NCI-H2196 (cell line): ENCODE data around the gene TUFM.
"Not testable (repeated sequence)": the region's sequence is repeated elsewhere in the genome, so short reads cannot be mapped to it uniquely, and the experiment has no call there.

ENCODE experiments used
- DNase-seq: peaks from one replicate; lab custom pipeline; 2025; ENCODE audit not compliant: unreplicated experiment; lab: John Stamatoyannopoulos, UW

TUFM gene

DNA sequence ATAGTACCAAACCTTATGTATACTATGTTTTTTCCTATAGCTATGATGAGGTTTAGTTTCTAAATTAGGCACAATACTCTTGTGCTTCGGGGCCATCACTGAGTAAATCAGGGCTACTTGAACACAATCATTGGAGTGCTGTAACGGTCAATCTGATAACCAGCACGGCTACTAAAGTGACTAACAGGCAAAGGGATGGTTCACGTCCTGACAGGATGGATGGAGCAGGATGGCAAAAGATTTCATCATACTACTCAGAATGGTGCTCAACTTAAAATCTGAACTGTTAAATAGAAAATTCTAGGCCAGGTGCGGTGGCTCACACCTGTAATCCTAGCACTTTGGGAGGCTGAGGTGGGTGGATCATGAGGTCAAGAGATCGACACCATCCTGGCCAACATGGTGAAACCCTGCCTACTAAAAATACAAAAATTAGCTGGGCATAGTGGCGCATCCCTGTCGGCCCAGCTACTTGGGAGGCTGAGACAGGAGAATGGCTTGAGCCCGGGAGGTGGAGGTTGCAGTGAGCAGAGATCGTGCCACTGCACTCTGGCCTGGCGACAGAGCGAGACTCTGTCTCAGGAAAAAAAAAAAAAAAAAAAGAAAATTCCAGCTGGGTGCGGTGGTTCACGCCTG is 7.0 kb downstream of the TUFM start:
- DNase-seq: no peak

DNA sequence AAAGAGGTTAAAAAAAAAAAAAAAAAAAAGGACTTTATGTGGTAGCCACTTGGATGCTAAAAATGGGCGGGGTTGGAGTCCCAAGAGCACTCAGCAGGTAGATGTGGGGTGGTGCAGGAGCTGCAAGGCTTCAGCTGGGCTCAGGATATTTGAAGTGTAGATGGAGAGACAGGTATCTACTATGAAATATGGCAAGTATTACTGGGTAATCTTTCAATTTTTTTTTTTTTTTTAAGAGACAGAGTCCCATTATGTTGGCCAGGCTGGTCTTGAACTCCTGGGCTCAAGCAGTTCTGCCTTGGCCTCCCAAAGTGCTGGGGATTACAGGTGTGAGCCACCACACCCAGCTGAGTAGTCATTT is 7.6 kb downstream of the TUFM start:
- no peak for DNase-seq

DNA sequence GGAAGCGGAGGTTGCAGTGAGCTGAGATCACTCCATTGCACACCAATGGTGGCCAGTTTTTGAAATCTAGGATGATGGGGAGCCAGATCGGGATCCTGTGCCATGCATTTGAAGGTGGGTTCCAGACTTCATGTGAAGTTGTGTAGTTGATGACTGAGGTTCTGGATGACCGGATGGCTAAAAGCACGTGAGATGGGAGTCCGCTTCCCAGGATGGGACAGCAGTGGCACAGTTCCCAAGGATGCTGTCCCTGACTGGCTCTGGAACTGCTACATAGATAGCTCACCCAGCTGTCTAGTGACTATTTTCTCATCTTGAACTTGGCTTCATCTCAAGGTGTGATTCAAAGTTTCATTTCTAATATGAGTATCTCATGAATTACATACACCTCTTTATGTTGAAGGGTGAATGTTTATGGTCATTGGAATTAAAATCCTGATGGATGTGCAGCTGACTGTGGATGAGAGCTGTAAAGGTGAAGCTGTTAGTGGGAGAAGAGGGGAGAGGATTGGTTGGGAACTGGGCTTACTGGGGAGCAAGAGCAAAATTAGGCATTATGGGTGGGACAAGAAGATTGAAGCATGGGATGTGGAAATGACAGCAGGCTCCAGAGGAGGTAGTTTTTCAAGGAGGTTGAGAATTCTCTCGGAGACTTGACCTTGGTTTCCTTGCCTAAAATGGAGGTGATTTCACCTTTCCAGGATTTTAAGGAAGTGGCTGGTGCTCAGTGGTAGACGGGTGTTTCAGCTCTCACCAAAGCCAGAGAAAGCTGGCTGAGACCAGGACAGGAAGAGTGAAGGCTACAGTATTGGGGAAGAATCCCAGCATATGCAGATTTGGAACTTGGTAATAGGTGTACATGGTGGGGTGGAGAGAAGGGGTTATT is 8.2 kb downstream of the TUFM start:
- no peak for DNase-seq

DNA sequence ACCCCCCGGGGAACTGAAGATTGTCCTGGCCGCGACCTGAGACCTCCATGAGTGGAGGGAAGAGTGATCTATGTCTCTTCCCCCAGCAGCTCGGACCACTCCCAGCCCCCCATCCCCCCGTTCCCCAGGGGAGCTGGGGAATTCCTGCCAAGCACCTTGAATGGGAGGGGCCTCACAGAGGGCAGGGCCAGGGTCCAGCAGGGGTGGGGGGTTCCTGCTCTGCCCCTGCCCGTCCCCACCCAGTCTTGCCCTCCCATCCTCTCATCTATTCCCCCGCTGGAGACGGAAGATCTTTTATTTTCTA is 9.4 kb downstream of the TUFM start:
- DNase-seq: no peak

DNA sequence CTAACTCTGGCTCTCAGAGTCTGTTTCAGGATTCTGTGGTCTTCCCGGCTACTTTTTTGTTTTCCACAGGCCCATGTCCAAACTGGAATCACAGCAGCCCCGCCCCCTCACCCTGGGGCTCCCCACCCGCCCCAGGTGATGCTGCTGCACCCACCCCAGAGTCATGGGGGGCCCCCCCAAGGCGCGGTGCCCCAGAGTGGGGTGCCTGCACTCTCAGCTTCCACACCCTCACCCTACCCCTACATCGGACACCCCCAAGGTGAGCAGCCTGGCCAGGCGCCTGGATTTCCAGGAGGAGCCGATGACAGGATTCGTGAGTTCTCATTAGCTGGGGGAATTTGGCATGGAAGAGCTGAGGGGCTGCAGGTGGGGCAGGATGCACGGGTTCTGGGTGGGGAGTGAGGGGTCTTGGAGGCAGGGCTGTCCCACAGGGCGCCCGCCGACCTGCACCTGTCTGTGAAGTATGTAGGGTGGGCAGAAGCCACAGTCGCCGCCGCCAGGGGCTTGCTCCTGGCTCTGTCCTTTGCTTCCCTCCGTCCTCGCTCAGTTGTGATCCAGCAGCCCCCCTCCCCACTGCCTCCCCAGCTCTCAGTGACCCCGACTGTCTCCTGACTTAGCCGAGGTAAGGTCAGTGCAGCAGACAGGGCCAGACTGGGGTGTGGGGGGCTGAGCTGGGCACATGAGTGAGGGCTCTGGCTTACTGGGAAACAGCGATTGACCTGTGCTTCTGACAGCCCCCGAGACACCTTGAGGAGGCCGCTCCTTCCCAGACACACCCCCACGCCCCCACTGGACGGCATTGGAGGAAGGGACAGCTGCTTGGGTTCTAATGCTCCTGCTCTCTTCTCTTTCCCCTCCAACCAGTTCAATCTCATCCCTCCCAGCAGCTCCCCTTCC is 10.0 kb downstream of the TUFM start:
- DNase-seq: no peak

DNA sequence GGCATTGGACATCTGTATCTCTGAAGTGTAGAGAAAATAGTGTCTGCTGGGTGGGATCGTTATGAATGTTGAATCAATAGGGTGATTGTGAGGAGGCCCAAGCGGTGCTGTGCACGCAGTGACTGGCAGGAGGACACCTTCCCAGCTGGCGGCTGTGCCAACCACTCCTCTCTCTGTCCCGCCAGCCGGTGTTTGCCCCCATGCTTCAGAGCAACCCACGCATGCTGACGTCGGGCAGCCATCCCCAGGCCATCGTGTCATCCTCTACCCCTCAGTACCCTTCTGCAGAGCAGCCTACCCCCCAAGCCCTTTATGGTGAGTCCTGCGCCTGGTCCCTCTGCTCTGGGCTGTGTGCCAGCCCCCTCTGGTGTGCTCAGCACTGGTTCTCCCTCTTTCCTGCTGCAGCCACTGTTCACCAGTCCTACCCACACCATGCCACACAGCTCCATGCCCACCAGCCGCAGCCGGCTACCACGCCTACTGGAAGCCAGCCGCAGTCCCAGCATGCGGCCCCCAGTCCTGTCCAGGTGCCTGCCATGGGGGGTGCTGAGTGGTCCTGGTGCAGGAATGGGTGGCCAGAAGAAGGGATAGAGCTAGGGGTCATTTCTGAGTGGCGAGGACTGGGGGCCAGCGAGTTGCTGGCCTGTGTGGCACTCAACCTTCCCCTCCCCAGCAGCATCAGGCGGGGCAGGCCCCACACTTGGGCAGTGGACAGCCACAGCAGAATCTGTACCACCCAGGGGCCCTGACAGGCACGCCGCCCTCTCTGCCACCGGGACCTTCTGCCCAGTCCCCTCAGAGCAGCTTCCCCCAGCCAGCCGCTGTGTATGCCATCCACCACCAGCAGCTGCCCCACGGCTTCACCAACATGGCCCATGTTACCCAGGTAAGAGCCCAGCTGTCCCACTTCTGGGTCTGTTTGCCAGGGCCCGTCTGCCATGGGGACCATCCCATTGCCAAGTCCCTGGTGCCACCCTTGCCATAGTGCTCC is 11.0 kb downstream of the TUFM start:
- no peak for DNase-seq

DNA sequence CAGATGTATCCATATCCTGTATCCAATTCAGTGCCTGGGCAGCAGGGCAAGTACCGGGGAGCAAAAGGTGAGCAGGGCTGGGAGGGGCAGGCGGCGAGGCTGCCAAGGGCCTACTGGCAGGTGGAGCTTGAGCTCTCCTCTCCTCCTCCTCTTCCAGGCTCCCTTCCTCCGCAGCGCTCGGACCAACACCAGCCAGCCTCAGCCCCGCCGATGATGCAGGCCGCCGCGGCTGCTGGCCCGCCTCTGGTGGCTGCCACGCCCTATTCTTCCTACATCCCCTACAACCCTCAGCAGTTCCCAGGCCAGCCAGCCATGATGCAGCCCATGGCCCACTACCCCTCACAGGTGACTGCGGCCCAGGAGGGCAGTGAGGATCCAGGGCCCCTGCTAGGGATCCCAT is 11.8 kb downstream of the TUFM start:
- DNase-seq: no peak

DNA sequence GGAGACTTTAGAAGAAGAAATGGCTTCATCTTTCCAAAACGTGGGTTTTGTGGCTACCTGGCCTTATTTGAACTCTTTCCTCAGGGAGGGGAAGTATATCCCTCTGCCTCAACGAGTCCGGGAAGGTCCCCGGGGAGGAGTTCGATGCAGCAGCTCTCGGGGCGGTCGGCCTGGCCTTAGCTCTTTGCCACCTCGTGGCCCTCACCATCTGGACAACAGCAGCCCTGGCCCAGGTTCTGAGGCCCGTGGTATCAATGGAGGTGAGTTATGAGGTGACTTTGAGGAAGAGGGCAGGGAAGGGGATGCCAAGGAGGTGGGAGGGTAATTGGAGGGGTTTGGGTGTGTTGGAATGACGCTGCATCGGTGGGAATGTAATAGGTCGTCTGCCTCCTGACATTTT is 15.6 kb downstream of the TUFM start:
- no peak for DNase-seq

DNA sequence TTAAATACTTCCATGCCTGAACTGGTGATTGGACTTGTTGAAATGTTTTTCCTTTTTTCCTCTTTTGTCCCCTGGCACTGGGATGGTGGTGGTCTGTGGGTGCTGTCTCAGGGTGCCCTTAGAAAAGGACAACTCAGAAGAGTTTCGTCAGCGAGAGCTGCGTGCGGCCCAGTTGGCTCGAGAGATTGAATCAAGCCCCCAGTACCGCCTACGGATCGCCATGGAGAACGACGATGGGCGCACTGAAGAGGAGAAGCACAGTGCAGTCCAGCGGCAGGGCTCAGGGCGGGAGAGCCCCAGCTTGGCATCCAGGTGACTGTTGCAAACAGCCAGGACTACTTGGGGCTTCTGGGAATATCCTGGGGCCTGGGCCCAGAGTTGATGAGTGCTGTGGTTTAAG is 16.4 kb downstream of the TUFM start:
- DNase-seq: no peak

DNA sequence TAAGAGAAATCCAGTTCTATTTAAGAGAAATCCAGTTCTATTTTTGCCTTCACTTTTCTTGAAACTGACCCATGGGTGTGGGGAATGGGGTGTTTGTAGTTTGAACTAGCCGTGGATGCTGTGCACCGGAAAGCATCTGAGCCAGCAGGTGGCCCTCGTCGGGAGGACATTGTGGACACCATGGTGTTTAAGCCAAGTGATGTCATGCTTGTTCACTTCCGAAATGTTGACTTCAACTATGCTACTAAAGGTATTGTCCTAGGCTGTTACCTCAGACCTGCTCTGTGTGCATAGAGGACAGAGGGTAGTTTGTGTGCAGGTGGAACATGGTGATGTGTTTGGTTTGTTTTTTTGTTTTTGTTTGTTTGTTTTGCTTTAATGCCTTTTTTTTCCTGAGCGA is 20.0 kb downstream of the TUFM start:
- DNase-seq: no peak

DNA sequence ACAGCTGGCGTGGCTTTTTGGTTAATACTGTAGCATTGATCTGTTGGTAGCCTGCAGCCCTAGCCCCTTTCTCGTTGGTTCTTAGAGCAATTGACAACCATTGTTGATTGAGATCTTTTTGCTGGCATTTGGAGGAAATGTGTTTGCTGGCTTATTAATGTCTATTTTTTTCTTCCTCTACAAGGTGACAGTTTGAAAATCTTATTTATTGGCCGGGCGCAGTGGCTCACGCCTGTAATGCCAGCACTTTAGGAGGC is 21.5 kb downstream of the TUFM start:
- no peak for DNase-seq

DNA sequence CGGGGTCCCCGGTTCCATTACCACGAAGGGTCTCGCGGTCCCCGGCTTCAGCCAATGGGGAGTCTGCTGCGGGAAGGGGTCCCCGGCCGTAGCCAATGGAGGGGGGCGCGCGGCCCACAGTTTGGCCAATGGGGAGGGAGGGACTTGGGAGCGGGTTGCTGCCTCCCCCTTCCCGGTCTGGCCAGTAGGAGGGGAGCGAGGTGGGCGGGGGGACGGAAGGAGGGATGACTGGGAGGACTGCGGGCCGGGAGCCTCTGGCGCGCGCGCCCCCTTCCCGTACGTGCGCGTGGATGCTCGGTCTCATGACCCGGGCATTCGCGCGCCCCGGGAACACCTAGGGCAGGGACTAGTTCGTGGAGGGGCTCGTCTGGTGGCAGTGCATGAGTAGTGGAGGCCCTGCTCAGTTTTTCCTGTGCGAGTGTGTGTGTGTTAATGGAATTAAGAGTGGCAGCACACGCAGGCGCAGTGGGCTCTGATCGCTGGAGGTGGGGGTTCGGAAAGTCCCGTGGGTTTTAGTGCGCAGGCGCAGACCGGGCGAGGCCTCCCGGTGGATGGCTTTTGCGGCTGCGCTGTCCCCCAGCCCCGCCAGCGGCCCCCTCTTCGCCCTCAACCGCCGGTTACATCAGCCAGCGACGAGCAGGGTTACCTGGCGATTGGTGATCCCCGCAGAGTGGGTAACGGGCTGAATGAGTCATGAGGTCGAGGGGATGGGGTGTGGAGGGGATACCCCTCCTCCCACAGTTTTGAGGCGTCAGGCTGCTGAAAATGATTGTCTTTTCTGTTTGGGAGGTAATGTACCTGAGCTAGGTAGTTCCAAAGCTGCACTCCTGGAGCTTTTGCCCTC is 22.1 kb downstream of the TUFM start:
- peak; percentile 96 for DNase-seq

DNA sequence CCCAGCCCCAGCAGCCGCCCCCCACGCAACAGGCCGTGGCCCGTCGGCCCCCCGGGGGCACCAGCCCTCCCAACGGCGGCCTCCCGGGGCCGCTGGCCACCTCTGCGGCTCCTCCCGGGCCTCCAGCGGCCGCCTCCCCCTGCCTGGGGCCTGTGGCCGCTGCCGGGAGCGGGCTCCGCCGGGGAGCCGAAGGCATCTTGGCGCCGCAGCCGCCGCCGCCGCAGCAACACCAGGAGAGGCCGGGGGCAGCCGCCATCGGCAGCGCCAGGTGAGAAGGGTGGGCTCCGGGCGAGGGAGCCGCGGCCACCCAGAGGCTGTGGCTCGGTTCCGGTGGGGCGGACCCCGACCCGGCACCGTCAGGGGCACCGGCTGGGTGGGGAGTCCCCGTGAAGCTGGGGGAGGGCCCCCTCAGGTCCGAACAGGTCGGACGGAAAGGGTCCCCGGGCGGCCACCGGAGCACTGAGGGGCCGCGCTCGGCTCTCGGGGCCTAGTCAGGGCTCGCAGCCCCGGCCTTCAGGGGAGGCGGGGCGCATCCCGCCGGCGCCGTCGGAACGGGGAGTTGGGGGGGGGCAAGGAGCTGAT is 22.8 kb downstream of the TUFM start:
- DNase-seq: no peak

DNA sequence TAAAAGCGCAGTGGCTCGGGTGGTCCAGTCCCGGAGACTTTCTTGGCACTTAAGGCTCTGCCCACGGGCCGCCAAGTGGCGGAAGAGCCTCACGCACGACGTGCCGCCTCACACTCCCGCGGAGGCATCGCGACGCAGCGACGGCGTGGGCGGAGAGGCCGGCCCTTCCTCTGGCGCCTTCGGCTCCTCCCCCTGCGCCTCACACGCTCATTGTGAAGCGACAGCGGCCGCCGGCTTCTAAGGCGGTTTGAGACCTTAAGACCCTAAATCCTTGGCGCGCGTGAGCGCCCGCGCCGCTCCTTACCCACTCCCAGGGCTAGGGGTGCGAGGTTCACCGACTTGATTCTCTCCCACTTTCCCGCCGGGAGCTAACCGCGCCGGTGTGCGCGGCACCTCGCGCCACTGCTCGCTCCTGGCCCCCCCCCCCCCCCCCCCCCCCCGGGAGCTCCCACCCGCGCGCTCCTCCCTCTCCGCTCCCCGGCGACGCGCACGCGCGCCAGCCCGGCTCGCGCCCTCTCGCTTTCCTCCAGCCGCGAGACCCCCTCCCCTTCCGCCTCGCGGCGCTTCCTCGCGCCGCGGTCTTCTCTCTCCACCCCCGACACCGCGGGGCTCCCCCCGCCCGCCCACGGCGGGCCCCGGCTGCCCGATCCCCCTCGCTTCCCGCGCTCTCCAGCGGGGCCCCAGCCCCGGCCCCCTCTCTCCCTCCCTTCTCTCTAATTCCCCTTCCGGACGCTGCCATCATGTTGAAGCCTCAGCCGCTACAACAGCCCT is 23.4 kb downstream of the TUFM start, which contains the start of gene ATXN2L:
TSS of gene ATXN2L (plus strand) at position 480 of the 771 bp plus-strand sequence. CDS start at position 741, 261 bp downstream.
- DNase-seq: peak; percentile 93

DNA sequence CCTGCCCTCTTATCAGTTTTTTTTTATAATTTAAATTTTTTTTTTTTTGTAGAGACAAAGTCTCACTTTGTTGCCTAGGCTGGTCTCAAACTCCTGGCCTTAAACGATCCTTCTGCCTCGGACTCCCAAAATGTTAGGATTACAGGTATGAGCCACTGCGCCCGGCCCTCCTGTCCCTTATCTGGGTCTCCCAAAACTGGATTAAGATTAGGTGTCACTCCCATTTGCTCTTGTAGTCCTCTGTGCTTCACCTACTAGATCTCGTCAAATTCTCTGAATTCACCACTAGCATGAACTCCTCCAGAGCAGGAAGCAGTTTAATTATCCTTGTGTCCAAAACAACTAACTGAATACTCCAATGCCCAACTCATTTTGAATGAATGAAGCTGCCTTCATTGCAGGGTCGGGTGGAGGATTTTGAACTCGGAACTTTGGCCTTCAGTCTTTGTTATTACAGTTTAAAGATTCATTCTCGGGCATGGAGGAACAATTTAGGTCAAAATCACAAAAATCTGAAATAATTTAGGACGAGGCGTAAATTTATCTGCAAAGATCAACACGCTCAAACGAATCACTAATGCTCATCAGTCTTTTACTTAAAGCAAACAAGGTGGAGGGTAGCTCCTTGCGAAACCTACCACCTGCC is 24.2 kb downstream of the TUFM start:
- DNase-seq: no peak

DNA sequence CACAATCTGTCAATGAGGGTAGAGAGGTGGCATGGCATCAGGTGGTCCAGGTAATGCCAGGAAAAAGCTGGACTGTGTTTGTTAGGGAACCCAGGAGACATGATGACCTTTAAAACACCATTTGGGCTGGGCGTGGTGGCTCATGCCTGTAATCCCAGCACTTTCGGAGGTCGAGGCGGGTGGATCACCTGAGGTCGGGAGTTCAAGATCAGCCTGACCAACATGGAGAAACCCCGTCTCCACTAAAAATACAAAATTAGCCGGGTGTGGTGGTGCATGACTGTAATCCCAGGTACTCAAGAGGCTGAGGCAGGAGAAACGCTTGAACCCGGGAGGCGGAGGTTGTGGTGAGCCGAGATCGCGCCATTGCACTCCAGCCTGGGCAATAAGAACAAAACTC is 25.6 kb downstream of the TUFM start:
- not testable (repeated sequence) for DNase-seq

DNA sequence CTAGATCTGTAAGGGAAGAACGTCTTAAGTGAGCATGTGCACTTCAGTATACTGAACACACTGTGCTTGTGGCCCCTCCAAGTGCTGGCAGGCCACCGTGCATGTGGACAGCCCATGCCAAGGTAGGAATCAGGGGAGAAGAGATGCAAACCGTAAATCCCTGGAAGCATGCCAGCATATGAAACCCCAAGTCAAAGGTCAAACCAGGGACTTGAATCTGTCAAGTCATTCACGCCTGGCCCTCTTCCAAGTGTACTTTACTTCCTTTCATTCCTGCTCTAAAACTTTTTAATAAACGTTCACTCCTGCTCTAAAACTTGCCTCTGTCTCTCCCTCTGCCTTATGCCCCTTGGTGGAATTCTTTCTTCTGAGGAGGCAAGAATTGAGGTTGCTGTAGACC is 26.1 kb downstream of the TUFM start:
- DNase-seq: no peak

DNA sequence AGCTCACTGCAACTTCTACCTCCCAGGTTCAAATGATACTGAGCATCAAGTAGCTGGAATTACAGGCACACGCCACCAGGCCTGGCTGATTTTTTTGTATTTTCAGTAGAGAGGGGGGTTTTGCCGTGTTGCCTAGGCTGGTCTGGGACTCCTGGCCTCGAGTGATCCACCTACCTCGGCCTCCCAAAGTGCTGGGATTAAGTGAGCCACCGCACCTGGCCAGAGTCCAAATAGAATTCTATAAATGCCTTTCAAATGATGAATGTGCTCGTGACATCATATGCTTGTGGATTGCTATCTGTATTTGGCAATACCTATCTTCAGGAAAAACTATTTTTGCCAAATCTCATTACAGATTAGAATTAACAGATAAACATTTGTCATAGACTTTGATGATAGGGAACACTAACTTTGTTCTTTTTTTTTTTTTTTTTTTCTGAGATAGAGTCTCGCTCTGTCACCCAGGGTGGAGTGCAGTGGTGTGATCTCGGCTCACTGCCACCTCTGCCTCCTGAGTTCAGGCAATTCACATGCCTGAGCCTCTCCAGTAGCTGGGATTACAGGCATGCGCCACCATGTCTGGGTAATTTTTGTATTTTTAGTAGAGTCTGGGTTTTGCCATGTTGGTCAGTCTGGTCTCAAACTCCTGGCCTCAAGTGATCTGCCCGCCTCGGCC is 38.6 kb downstream of the TUFM start:
- not testable (repeated sequence) for DNase-seq
